RCC 7860 (cell line): Measurements from ENCODE around the gene KRT16.
"Not testable (repeated sequence)": the region's sequence is repeated elsewhere in the genome, so short reads cannot be mapped to it uniquely, and the experiment has no call there.

Source experiments
- DNase-seq: peaks from one replicate; pipeline ENCODE4 v3.0.0-alpha.2; 2015; ENCODE audit warnings: low spot score
- FAIRE-seq: peaks from 2 replicates; lab custom pipeline; 2012; peaks lifted over from hg19 to GRCh38; lab: Jason Lieb, UNC

Gene KRT16

GRCh38 chr17:41617698-41618097, 5.1 kb upstream of the KRT16 start:
- no peak for DNase-seq

DNA sequence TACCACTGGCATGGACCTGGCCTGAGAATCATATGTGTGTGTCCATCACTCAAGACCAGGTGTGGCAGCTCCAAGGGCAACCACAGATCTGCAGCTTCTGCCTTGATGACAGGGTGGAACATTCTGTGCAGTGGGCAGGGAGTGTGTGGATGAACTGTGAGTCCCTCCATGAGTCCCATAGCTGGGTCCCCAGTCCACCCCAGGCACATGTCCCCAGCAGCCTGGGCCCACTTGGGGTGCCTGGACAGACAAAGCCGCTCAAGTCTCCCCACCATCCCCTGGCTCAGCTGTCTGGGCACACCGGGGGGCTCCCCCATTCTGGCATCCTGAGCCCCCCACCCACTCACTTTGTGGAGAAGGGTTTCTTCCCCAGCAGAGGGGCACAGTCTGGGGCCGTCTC, 4.6 kb upstream of the KRT16 start:
- FAIRE-seq (no peak), DNase-seq (no peak)

More at GRCh38 chr17:41617698-41618097, 5.1 kb upstream of the KRT16 start:
- FAIRE-seq: no peak

GRCh38 chr17:41616486-41616885, 3.9 kb upstream of the KRT16 start:
- FAIRE-seq, DNase-seq: not testable (repeated sequence)

- DNase-seq: no peak
- no peak for FAIRE-seq
Observed at GRCh38 chr17:41615454-41615853, 2.9 kb upstream of the KRT16 start.

GRCh38 chr17:41614767-41615166, 2.2 kb upstream of the KRT16 start:
- FAIRE-seq, DNase-seq: not testable (repeated sequence)

GRCh38 chr17:41614098-41614497, 1.5 kb upstream of the KRT16 start:
- no peak for DNase-seq
- FAIRE-seq: no peak

GRCh38 chr17:41613277-41614082, 913 bp upstream of the KRT16 start:
- DNase-seq (no peak), FAIRE-seq (no peak)

DNA sequence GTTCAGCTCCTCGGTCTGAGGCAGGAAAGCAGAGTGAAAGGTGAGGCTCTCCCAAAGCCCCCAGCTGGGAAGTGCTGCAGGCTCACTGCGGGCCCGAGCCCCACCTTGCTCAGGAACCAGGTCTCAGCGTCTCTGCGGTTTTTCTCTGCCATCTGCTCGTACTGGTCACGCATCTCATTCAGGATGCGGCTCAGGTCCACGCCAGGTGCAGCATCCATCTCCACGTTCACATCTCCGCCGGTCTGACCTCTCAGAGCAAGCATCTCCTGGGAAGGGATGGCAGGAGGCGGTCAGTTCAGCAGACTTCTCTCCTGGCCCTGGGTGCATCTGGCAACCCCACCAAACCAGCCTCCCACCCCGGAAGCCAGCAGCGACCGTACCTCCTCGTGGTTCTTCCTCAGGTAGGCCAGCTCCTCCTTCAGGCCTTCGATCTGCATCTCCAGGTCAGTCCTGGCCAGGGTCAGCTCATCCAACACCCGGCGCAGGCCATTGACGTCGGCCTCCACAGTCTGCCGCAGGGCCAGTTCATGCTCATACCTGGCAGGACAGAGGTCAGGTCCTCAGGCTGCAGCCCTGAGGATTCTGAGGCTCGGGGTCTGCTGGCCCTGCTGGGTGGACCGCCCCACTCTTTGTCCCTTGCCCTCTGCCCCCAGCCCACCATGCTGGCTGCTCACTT, 1.5 kb downstream of the KRT16 start:
- DNase-seq (no peak), FAIRE-seq (no peak)

GRCh38 chr17:41610061-41610517, 2.5 kb downstream of the KRT16 start:
- DNase-seq, FAIRE-seq: not testable (repeated sequence)

- DNase-seq, FAIRE-seq: not testable (repeated sequence)
Observed at GRCh38 chr17:41606930-41607329, 5.6 kb downstream of the KRT16 start.

DNA sequence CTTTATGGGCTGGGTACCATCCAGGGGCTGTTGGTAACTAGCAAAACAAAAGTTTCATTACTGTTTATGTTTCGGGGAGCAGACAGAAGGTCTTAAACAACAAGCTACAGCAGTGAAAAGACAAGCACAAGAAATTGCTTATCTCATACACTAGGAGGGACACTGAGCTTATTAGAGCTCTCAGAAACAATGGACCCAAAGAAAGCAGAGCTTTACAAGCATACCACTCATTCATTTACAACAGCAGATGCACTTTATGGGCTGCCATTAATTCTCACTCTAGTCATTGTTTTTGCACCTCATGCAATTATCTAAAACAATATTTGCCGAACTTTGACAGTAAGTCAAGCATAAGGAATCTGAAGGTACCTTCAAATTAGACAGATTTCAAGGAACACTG, 10.0 kb downstream of the KRT16 start:
- DNase-seq (no peak), FAIRE-seq (no peak)

- DNase-seq: no peak
- no peak for FAIRE-seq
Observed at GRCh38 chr17:41600318-41600717, 12.2 kb downstream of the KRT16 start.

- FAIRE-seq (no peak), DNase-seq (no peak)
Observed at GRCh38 chr17:41599680-41600079, 12.9 kb downstream of the KRT16 start.

DNA sequence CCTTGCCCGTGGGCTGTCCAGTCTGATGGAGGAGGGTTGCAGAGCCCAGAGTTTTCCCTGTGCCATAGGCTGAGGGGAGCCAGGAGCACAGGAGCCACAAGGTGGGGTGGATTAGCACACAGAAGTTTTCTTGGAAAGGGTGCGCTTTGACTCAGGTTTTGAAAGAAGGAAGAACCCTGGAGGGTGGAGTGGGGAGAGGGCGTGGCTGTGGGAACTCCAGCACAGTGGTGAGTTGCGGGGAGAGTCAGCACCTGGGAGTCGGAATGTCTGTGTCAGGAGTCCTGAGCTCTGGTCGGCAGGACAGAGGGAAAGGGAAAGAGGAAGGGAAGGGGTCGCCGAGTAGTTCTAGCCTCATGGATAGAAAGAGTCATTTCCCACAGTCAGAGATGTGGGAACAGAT, 17.0 kb downstream of the KRT16 start:
- FAIRE-seq: no peak
- no peak for DNase-seq

GRCh38 chr17:41594363-41594915, 18.1 kb downstream of the KRT16 start:
- DNase-seq: no peak
- no peak for FAIRE-seq

GRCh38 chr17:41593306-41593981, 19.1 kb downstream of the KRT16 start:
- FAIRE-seq: no peak

GRCh38 chr17:41592601-41593305, 19.8 kb downstream of the KRT16 start:
- DNase-seq (no peak), FAIRE-seq (no peak)

More at GRCh38 chr17:41593306-41593981, 19.1 kb downstream of the KRT16 start:
- DNase-seq: no peak

GRCh38 chr17:41589301-41589700, 23.3 kb downstream of the KRT16 start:
- FAIRE-seq (no peak), DNase-seq (no peak)

DNA sequence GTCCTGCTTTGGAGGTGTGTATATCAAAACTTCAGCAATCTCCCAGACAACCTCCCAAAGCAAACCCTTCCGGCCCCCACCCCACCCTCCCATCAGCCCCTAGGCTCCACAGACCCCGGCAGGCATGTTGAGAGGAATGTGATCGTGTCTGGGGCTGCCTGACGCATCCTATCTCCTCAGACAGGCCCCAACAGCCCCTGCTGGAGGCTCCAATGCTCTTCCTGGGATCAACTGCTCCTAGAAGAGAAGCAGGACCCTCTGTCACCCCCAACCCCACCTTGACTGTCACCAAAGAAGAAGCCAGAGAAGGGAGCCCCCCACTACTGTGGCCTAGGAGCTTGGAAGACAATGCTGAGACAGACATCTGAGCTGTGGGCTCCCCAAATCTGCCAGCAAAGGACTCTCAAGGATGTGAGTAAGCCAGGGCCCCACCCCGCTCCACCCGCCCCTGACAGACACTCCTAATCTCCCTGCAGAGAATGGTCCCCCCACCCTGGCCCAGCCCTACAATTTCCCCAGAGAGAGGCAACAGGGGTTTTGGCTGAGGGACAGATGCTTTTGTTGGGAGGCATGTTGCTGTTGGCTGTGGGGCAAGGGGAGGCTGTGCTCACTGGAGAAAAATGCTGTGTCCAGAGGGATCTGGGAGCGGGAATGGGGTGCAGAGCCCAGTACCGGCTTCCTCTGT, 24.3 kb downstream of the KRT16 start:
- FAIRE-seq (no peak), DNase-seq (no peak)
